Endothelial cell (in vitro differentiated cells): ENCODE data around the gene CAMKMT. TPM values are rescaled to one million over a fixed set of nuclear protein-coding genes. Genes with fewer than 3 reads are reported as not detected.

Source experiments
- DNase-seq: peaks from one replicate; pipeline ENCODE4 v3.0.0; 2021; ENCODE audit warnings: low spot score
- H3K27ac Mint-ChIP-seq: one replicate; pipeline ENCODE4 v1.8.0; 2021; ENCODE audit warnings: mixed read lengths, inconsistent platforms; ENCODE audit not compliant: unreplicated experiment
- H3K27me3 Mint-ChIP-seq: one replicate; pipeline ENCODE4 v1.8.0; 2021; ENCODE audit warnings: mild to moderate bottlenecking, moderate library complexity, mixed read lengths, inconsistent platforms; ENCODE audit not compliant: unreplicated experiment
- H3K36me3 Mint-ChIP-seq: one replicate; pipeline ENCODE4 v1.8.0; 2021; ENCODE audit warnings: mild to moderate bottlenecking, low read depth, mixed read lengths, inconsistent platforms; ENCODE audit not compliant: unreplicated experiment
- H3K4me1 Mint-ChIP-seq: one replicate; pipeline ENCODE4 v1.8.0; 2021; ENCODE audit warnings: mild to moderate bottlenecking, mixed read lengths, inconsistent platforms; ENCODE audit not compliant: unreplicated experiment
- H3K4me3 Mint-ChIP-seq: one replicate; pipeline ENCODE4 v1.8.0; 2021; ENCODE audit warnings: mild to moderate bottlenecking, mixed read lengths, inconsistent platforms; ENCODE audit not compliant: unreplicated experiment
- H3K9me3 Mint-ChIP-seq: one replicate; pipeline ENCODE4 v1.8.0; 2021; ENCODE audit warnings: mixed read lengths, inconsistent platforms; ENCODE audit not compliant: unreplicated experiment
- CTCF ChIP-seq: fragments of 200-600 bp; sonication (generic); IDR thresholded peaks from one replicate; pipeline ENCODE4 v1.5.0; 2021; ENCODE audit warnings: antibody characterized with exemption; ENCODE audit not compliant: unreplicated experiment
- total RNA-seq: library from RNA; stranded (reverse); fragmentation: NEBNext Ultra II Directional; extraction: Animal tissue kit (Norgen Biotek cat#: 25700); gene quantifications from one replicate; pipeline ENCODE4 v1.2.1, GENCODE V29; 2021; ENCODE audit not compliant: unreplicated experiment

CAMKMT gene
- total RNA-seq, 1 donor from 2014 or later, result 8.4 TPM

- TF ChIP-seq CTCF, result no peak
- no peak overlapping the region for H3K4me3 Mint-ChIP-seq
- no peaks in the 10 kb centered on the region for H3K4me1 Mint-ChIP-seq
- no peaks in the 10 kb centered on the region for H3K27me3 Mint-ChIP-seq
- H3K36me3 Mint-ChIP-seq, result no peaks in the 10 kb centered on the region
- H3K9me3 Mint-ChIP-seq, result no peaks in the 10 kb centered on the region
- H3K27ac Mint-ChIP-seq, result no peak overlapping the region
- no peak for DNase-seq
Observed at GRCh38 chr2:44628297-44628696, 266.6 kb downstream of the CAMKMT start.

GRCh38 chr2:44632931-44633689 lies 271.4 kb downstream of the CAMKMT start:
- H3K27ac Mint-ChIP-seq, result no peak overlapping the region
- no peaks in the 10 kb centered on the region for H3K36me3 Mint-ChIP-seq
- no peak overlapping the region for H3K4me3 Mint-ChIP-seq
- DNase-seq, result no peak
- H3K9me3 Mint-ChIP-seq, result no peaks in the 10 kb centered on the region
- H3K4me1 Mint-ChIP-seq, result peaks cover 1% of the 10 kb centered on the region
- no peak for TF ChIP-seq CTCF
- H3K27me3 Mint-ChIP-seq, result no peaks in the 10 kb centered on the region

- no peaks in the 10 kb centered on the region for H3K9me3 Mint-ChIP-seq
- TF ChIP-seq CTCF, result no peak
Observed at GRCh38 chr2:44635725-44636124, 274.0 kb downstream of the CAMKMT start.

GRCh38 chr2:44638649-44639048 lies 276.9 kb downstream of the CAMKMT start:
- H3K36me3 Mint-ChIP-seq, result no peaks in the 10 kb centered on the region
- DNase-seq, result no peak
- TF ChIP-seq CTCF, result no peak
- no peaks in the 10 kb centered on the region for H3K9me3 Mint-ChIP-seq
- peaks cover 6% of the 10 kb centered on the region for H3K4me1 Mint-ChIP-seq
- H3K27me3 Mint-ChIP-seq, result no peaks in the 10 kb centered on the region
- H3K4me3 Mint-ChIP-seq, result no peak overlapping the region
- H3K27ac Mint-ChIP-seq, result no peak overlapping the region

More at GRCh38 chr2:44635725-44636124, 274.0 kb downstream of the CAMKMT start:
- no peak for DNase-seq
- Mint-ChIP-seq H3K4me1 (peaks cover 6% of the 10 kb centered on the region), H3K36me3 (no peaks in the 10 kb centered on the region), H3K27me3 (no peaks in the 10 kb centered on the region), H3K27ac (no peak overlapping the region), H3K4me3 (no peak overlapping the region)

GRCh38 chr2:44639399-44639798 lies 277.7 kb downstream of the CAMKMT start:
- Mint-ChIP-seq H3K36me3 (no peaks in the 10 kb centered on the region), H3K9me3 (no peaks in the 10 kb centered on the region), H3K4me1 (peaks cover 6% of the 10 kb centered on the region), H3K27ac (no peak overlapping the region), H3K4me3 (no peak overlapping the region), H3K27me3 (no peaks in the 10 kb centered on the region)
- DNase-seq, result no peak
- no peak for TF ChIP-seq CTCF
